Measurements from ENCODE around the gene OR56A4.

The OR56A4 gene

DNA sequence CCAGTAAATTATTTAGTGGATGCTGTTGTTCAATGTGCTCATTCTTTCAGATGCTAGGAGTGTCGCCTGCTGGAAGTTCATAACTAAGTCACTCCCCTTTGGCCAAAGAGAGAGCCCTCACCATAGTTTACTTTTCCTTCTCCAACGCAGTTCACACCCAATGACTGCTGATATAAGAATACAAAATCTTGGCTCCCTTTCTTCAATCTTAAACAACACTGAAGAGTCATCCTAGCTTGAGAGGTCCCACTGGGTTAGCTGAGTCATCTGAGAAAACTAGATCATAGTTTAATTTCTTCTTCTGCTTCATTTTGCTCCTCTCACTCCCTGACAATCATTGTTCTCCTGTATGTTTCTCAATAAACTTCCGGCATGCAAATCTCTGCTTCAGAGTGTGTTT is 14.6 kb downstream of the OR56A4 start:
- TF ChIP-seq ZFX (IDR thresholded peaks at IDR 0.05), result no peak
- TF ChIP-seq, protein P1, sequence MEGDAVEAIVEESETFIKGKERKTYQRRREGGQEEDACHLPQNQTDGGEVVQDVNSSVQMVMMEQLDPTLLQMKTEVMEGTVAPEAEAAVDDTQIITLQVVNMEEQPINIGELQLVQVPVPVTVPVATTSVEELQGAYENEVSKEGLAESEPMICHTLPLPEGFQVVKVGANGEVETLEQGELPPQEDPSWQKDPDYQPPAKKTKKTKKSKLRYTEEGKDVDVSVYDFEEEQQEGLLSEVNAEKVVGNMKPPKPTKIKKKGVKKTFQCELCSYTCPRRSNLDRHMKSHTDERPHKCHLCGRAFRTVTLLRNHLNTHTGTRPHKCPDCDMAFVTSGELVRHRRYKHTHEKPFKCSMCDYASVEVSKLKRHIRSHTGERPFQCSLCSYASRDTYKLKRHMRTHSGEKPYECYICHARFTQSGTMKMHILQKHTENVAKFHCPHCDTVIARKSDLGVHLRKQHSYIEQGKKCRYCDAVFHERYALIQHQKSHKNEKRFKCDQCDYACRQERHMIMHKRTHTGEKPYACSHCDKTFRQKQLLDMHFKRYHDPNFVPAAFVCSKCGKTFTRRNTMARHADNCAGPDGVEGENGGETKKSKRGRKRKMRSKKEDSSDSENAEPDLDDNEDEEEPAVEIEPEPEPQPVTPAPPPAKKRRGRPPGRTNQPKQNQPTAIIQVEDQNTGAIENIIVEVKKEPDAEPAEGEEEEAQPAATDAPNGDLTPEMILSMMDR (conservative IDR thresholded peaks at IDR 0.05), result no peak
- H3K27ac ChIP-seq, result no peak overlapping the region

DNA sequence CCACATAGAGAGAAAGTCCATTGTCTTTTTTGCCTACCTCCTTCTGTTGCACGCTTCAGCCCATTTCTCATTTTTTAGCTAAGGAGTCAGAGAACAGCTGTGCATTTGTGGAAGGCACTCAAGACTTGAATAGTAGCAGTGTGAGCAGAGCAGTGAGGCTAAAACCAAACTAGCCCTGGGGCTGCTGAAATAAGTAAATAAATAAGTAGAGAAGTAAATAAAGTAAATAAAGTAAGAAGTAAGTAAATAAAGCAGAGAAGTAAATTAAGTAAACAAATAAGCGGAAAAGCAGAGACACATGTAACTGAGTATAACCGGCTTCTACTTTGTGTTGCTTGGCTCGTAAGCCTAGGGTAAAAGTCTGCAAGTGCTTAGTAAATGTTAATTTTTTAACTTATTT is 17.5 kb downstream of the OR56A4 start:
- TF ChIP-seq ZFX (IDR thresholded peaks at IDR 0.05), result no peak
- TF ChIP-seq, protein P1 (conservative IDR thresholded peaks at IDR 0.05), result no peak
- no peak overlapping the region for H3K27ac ChIP-seq

- TF ChIP-seq, protein P1 (conservative IDR thresholded peaks at IDR 0.05), result no peak
- no peak for TF ChIP-seq ZFX (IDR thresholded peaks at IDR 0.05)
Observed at GRCh38 chr11:5986885-5987284, 19.9 kb downstream of the OR56A4 start, which contains the start of gene OR52L1. OR52L1 (minus strand) TSS chr11:5986985; CDS start chr11:5986930, 55 bp downstream.

GRCh38 chr11:5983443-5983842 is 23.3 kb downstream of the OR56A4 start:
- H3K27ac ChIP-seq, result no peak overlapping the region
- TF ChIP-seq, protein P1 (conservative IDR thresholded peaks at IDR 0.05), result no peak; the same call in 1 of the 2 replicates
- no peak for TF ChIP-seq ZFX (IDR thresholded peaks at IDR 0.05)

More at GRCh38 chr11:5986885-5987284, 19.9 kb downstream of the OR56A4 start, which contains the start of gene OR52L1:
- no peak within 1 kb of the TSS for H3K27ac ChIP-seq

DNA sequence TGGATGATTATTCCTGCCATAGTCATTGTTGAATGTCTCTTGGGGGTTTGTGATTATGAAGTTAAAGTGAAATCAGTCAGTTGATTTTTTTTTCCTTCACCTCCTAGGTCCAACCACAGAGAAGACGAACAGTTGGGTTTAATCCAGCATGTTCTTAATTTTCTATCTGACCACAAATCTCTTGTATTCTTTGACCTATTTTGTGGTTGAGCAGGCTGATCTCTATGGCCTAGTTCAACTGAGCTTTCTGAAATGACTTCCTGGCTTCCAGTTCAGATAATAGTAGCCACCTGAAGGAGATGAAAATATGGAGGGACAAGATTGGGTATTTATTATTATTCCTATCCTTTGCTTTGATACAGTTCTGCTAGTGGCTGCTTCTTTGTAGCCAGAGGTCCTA is 33.2 kb downstream of the OR56A4 start:
- TF ChIP-seq ZFX (IDR thresholded peaks at IDR 0.05), result no peak
- TF ChIP-seq, protein P1 (conservative IDR thresholded peaks at IDR 0.05), result no peak
- H3K27ac ChIP-seq, result no peak overlapping the region

DNA sequence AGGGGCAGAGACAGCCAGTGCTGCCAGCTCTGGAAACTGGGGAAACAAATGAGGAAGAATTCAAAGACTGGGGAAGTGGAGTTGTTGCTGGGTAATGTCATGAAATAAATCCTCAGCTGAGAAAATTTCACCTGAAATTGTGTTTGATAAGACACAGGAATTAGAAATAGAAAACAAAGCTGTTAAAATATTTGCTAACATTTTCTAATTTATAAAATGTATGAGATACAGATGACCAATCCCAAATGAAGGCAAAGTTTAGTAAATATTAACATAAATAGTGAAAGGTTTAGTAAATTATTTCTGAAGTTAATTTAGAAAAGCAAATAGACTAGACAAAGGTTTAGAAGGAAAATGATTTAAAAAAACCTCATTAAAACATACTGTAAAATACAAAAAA is 38.4 kb downstream of the OR56A4 start, which contains the start of gene OR56A5:
Gene OR56A5 (minus strand): TSS at position 101 of the 400 bp plus-strand sequence. CDS start 0 bp downstream, at position 101.
- TF ChIP-seq ZFX (IDR thresholded peaks at IDR 0.05), result no peak
- TF ChIP-seq, protein P1 (conservative IDR thresholded peaks at IDR 0.05), result no peak
- no peak within 1 kb of the TSS for H3K27ac ChIP-seq

GRCh38 chr11:5967708-5968107 is 39.0 kb downstream of the OR56A4 start:
- H3K27ac ChIP-seq, result no peak overlapping the region
- TF ChIP-seq ZFX (IDR thresholded peaks at IDR 0.05), result no peak
- TF ChIP-seq, protein P1 (conservative IDR thresholded peaks at IDR 0.05), result no peak

Measured in C4-2B (cell line).